ENCODE measurements around the gene DCP1A.

GRCh38 chr3:53278667-53279066, 68.7 kb downstream of the DCP1A start:
- TF ChIP-seq ESRRA (CRISPR knock-in tag; IDR thresholded peaks at IDR 0.05; ENCODE audit: low read depth) (no peak), CTCF (CRISPR knock-in tag; IDR thresholded peaks at IDR 0.05) (no peak), POLR2A (IDR thresholded peaks at IDR 0.05; ENCODE audit: insufficient read depth in 1 of 2, low read depth in 2 of 2, low read length in 2 of 2) (no peak), POLR2AphosphoS5 (IDR thresholded peaks at IDR 0.05; ENCODE audit: low read depth, low read length) (no peak), EZH2 (conservative IDR thresholded peaks at IDR 0.05; ENCODE audit: low read depth, low read length) (no peak), RORA (CRISPR knock-in tag; IDR thresholded peaks at IDR 0.05) (no peak), ELK4 (CRISPR knock-in tag; IDR thresholded peaks at IDR 0.05; ENCODE audit: borderline replicate concordance) (no peak), ZNF34 (CRISPR knock-in tag; IDR thresholded peaks at IDR 0.05; ENCODE audit: borderline replicate concordance) (no peak), CREB1 (IDR thresholded peaks at IDR 0.05) (no peak), CREB1 (CRISPR knock-in tag; IDR thresholded peaks at IDR 0.05) (no peak), ZNF549 (CRISPR knock-in tag; IDR thresholded peaks at IDR 0.05) (no peak), HINFP (CRISPR knock-in tag; IDR thresholded peaks at IDR 0.05; ENCODE audit: low read depth) (no peak)
